ENCODE data around the gene NEIL3. TPM values are rescaled to one million over a fixed set of nuclear protein-coding genes. Genes with fewer than 3 reads are reported as not detected.

NEIL3 gene
- total RNA-seq, 1 experiment from 2014 or later: 6.3 TPM

DNA sequence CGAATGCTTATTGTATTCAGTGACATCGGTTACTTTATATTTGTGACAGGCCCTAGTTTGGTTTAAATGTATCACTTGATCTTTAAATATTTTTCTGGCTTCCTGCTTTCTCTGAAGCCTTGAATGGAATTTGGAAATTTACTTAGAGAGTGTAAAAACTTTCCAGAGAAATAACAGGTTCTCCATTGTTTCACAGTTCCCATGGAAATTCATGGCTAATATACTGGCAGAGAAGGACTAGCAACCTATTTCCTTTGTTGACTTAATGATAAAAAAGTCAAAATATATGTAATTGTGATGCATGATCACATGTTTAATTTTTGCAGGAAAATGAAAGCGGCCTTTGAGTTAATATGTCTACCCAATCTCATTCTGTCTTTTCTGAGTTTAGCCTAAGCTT is 13.2 kb downstream of the NEIL3 start:
- no peak overlapping the region for H3K18ac ChIP-seq (ENCODE audit: insufficient read length, low read depth, low read length)
- no peak overlapping the region for H3K4ac ChIP-seq (ENCODE audit: low read depth, low read length)
- no CpG with 5 or more reads among the region's 3 CpGs for WGBS (ENCODE audit: extremely low coverage, insufficient read length, low lambda C conversion rate)
- no peak for DNase-seq
- H3K4me2 ChIP-seq (ENCODE audit: insufficient read depth, insufficient read length, low read length): no peak overlapping the region
- no peak overlapping the region for H2AK5ac ChIP-seq (ENCODE audit: insufficient read length, low read length)
- H4K8ac ChIP-seq (replicated peaks; ENCODE audit: insufficient read length, low read depth, low read length): no peak overlapping the region
- no peak overlapping the region for H3K9ac ChIP-seq (ENCODE audit: extremely low read depth, insufficient read length, low read length)
- no peak for TF ChIP-seq CTCF (conservative IDR thresholded peaks at IDR 0.05)
- H3K27ac Mint-ChIP-seq: no peak overlapping the region
- no peak overlapping the region for H2AFZ ChIP-seq (ENCODE audit: low read length)
- H3K4me3 Mint-ChIP-seq: no peak overlapping the region
- H2BK5ac ChIP-seq (ENCODE audit: insufficient read length, low read length): no peak overlapping the region
- H3K9me3 ChIP-seq (ENCODE audit: control insufficient read depth, low read depth, low read length): no peaks in the 10 kb centered on the region
- no peaks in the 10 kb centered on the region for H3K23me2 ChIP-seq (ENCODE audit: insufficient read length, low read depth, low read length, poor library complexity, severe bottlenecking)
- no peaks in the 10 kb centered on the region for H4K20me1 ChIP-seq (ENCODE audit: control insufficient read depth, insufficient read depth, insufficient read length)
- no peak overlapping the region for H2BK12ac ChIP-seq (ENCODE audit: insufficient read length, low read depth, low read length)
- peaks cover 33 to 39% (median 34%) of the 10 kb centered on the region in 3 experiments for H3K36me3 Mint-ChIP-seq (ENCODE audit: insufficient read depth in 1 of 3, low read depth in 3 of 3)
- no peak overlapping the region for H3K27ac ChIP-seq (ENCODE audit: insufficient read length, low read depth, low read length)
- H4K5ac ChIP-seq (ENCODE audit: insufficient read length, low read depth, low read length): no peak overlapping the region
- H3T11ph ChIP-seq (ENCODE audit: low read length): no peak overlapping the region
- no peak overlapping the region for H2BK120ac ChIP-seq (ENCODE audit: low read depth, low read length, poor library complexity, severe bottlenecking)
- H3K56ac ChIP-seq (ENCODE audit: insufficient read length, low read depth, low read length): no peak overlapping the region
- no peaks in the 10 kb centered on the region for H3K4me1 ChIP-seq (ENCODE audit: insufficient read depth, low read length)
- H3K9me3 Mint-ChIP-seq: peaks cover 0 to 6% of the 10 kb centered on the region in 2 experiments; a peak in 3 of 5 replicates
- H3K27me3 Mint-ChIP-seq (ENCODE audit: low read depth): no peaks in the 10 kb centered on the region
- no peaks in the 10 kb centered on the region for H3K27me3 ChIP-seq (ENCODE audit: insufficient read depth, low read length)
- no peak overlapping the region for H2BK20ac ChIP-seq (ENCODE audit: low read depth, low read length, poor library complexity, severe bottlenecking)
- no peak overlapping the region for H2BK15ac ChIP-seq (ENCODE audit: low read depth, low read length)
- H4K91ac ChIP-seq (ENCODE audit: insufficient read length, low read depth, low read length): no peak overlapping the region
- H3K14ac ChIP-seq (ENCODE audit: insufficient read depth, low read length): no peak overlapping the region
- peaks cover 3% of the 10 kb centered on the region for H3K79me1 ChIP-seq (ENCODE audit: insufficient read depth, low read depth, low read length, poor library complexity, severe bottlenecking)
- no peak overlapping the region for H3K23ac ChIP-seq (ENCODE audit: insufficient read length, low read depth, low read length)
- H3K4me1 Mint-ChIP-seq: peaks cover 3 to 8% of the 10 kb centered on the region in 2 experiments
- no peaks in the 10 kb centered on the region for H3K79me2 ChIP-seq (ENCODE audit: insufficient read depth, low read length)

Measured in H9 (cell line).